Epithelial cell of esophagus (primary cell): ENCODE results near the gene MED29.

Experiments
- DNase-seq: peaks from one replicate; pipeline ENCODE4 v3.0.0; 2010; ENCODE audit warnings: low read depth
- H3K4me3 ChIP-seq: 2 replicates; pipeline ENCODE4 v1.5.1; 2011; ENCODE audit warnings: mild to moderate bottlenecking, low read length, control low read depth
- CTCF ChIP-seq: IDR thresholded peaks from 2 replicates; pipeline ENCODE4 v1.5.1; 2011; ENCODE audit warnings: low read depth, mild to moderate bottlenecking, low read length, control low read depth, inconsistent platforms; ENCODE audit not compliant: insufficient read depth; ENCODE audit errors: missing control alignments

Gene MED29

GRCh38 chr19:39386557-39386956 is 4.6 kb upstream of the MED29 start:
- DNase-seq: no peak
- no peak for TF ChIP-seq CTCF
- H3K4me3 ChIP-seq: no peak overlapping the region

GRCh38 chr19:39388657-39389056 is 2.5 kb upstream of the MED29 start:
- no peak overlapping the region for H3K4me3 ChIP-seq
- no peak for TF ChIP-seq CTCF
- DNase-seq: no peak

GRCh38 chr19:39389631-39390414 is 1.4 kb upstream of the MED29 start:
- TF ChIP-seq CTCF: no peak
- DNase-seq: no peak
- peak overlapping the region; percentile 90 for H3K4me3 ChIP-seq

- DNase-seq: peak; percentile 78
- H3K4me3 ChIP-seq: peak overlapping the region; percentile 90
- TF ChIP-seq CTCF: no peak
These were observed 777 bp upstream of the MED29 start for GRCh38 chr19:39390451-39390750.

- peak; percentile 92 for TF ChIP-seq CTCF
- DNase-seq: peak; percentile 90
- H3K4me3 ChIP-seq: peak overlapping the region; percentile 1
These were observed 6.5 kb downstream of the MED29 start for GRCh38 chr19:39397360-39398296.

- no peak for TF ChIP-seq CTCF
- peak; percentile 95 for DNase-seq
- H3K4me3 ChIP-seq: no peak overlapping the region
These were observed 7.2 kb downstream of the MED29 start for GRCh38 chr19:39398297-39398864.
